ENCODE results near the gene LIN37. TPM values are rescaled to one million over a fixed set of nuclear protein-coding genes. Genes with fewer than 3 reads are reported as not detected.

Gene LIN37
- total and polyA plus RNA-seq, 12 donors: 6.0 to 137 (median 12.5) TPM

GRCh38 chr19:35731779-35732405 lies 16.5 kb upstream of the LIN37 start:
- Histone ChIP-seq H3K27ac (no peak overlapping the region), H3K9me3 (replicated peaks in 1 of 3) (no peaks in the 10 kb centered on the region), H3K36me3 (replicated peaks in 1 of 2) (peaks cover 0 to 93% of the 10 kb centered on the region in 2 donors), H3K27me3 (no peaks in the 10 kb centered on the region), H3K4me1 (replicated peaks in 1 of 2) (peaks cover 7 to 9% of the 10 kb centered on the region in 2 donors), H3K4me3 (no peak overlapping the region)
- WGBS, 4 donors: 82 to 86% (median 85%) methylated on average over 17 to 21 of the region's 21 CpGs
- peak in 1 of 7 donors; percentile 18 for DNase-seq
- TF ChIP-seq POLR2A (IDR thresholded peaks at IDR 0.05): no peak
- no peak for TF ChIP-seq CTCF (IDR thresholded peaks at IDR 0.05)
- intact Hi-C loops (cut with DNase I): no loop called here

DNA sequence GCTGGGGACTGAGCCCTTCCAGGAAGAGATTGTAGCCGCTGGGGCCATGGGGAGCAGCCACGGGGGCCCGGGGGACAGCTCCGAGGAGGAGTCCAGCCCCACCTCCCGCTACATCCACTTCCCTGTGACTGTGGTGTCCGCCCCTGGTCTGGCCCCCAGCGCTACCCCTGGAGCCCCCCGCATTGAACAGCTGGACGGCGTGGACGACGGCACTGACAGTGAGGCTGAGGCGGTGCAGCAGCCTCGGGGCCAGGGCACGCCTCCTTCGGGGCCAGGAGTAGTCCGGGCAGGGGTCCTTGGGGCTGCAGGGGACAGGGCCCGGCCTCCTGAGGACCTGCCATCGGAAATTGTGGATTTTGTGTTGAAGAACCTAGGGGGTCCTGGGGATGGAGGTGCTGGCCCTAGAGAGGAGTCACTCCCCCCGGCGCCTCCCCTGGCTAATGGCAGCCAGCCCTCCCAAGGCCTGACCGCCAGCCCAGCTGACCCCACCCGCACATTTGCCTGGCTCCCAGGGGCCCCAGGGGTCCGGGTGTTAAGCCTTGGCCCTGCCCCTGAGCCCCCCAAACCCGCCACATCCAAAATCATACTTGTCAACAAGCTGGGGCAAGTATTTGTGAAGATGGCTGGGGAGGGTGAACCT lies 15.7 kb upstream of the LIN37 start:
- Histone ChIP-seq H3K4me3 (no peak overlapping the region), H3K9me3 (replicated peaks in 1 of 3) (no peaks in the 10 kb centered on the region), H3K27ac (peak overlapping the region in 3 of 5 donors; percentile 40 to 91 (median 87)), H3K36me3 (replicated peaks in 1 of 2) (peaks cover 0 to 93% of the 10 kb centered on the region in 2 donors), H3K27me3 (no peaks in the 10 kb centered on the region), H3K4me1 (replicated peaks in 1 of 2) (peaks cover 7 to 9% of the 10 kb centered on the region in 2 donors)
- TF ChIP-seq POLR2A (IDR thresholded peaks at IDR 0.05) (no peak), CTCF (IDR thresholded peaks at IDR 0.05) (no peak)
- WGBS, 4 donors: 84 to 100% (median 87%) methylated on average over 1 to 25 of the region's 25 CpGs
- no peak for DNase-seq
- intact Hi-C loops (cut with DNase I): no loop called here

DNA sequence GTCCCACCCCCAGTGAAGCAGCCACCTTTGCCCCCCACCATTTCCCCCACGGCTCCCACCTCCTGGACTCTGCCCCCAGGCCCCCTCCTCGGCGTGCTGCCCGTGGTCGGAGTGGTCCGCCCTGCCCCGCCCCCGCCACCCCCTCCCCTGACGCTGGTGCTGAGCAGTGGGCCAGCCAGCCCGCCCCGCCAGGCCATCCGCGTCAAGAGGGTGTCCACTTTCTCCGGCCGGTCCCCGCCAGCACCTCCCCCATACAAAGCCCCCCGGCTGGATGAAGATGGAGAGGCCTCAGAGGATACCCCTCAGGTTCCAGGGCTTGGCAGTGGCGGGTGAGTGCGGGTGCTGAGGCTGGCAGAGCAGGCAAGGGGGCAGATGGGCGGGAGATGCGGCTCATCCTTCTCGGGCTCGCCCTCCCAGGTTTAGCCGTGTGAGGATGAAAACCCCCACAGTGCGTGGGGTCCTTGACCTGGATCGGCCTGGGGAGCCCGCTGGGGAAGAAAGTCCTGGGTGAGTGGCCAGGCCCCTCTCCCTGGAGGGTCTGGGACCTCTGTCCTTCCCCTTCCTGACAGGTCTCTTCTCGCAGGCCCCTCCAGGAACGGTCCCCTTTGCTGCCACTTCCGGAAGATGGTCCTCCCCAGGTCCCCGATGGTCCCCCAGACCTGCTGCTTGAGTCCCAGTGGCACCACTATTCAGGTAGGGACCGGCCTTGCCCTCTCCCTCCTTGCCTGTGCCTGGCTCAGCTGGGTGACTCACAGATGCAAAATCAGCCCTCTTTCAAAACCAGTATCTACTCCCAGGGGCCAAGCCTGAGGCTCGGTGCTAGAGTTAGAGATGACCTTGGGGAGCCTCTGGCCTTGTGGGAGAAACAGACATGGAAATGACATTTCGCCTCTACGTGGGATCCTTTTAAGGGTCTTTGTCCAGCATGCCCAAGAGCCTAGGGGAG lies 14.9 kb upstream of the LIN37 start:
- 62 to 77% (median 70%) methylated on average over 13 to 35 of the region's 35 CpGs for WGBS, 4 donors
- intact Hi-C loops (cut with DNase I): no loop called here
- H3K4me1 ChIP-seq (replicated peaks in 1 of 2): peaks cover 7 to 9% of the 10 kb centered on the region in 2 donors
- H3K4me3 ChIP-seq: no peak overlapping the region
- peak in 6 of 7 donors; percentile 77 to 85 (median 82) for DNase-seq
- no peaks in the 10 kb centered on the region for H3K9me3 ChIP-seq (replicated peaks in 1 of 3)
- no peak for TF ChIP-seq POLR2A (IDR thresholded peaks at IDR 0.05)
- no peak for TF ChIP-seq CTCF (IDR thresholded peaks at IDR 0.05)
- H3K27ac ChIP-seq: peak overlapping the region; percentile 39 to 91 (median 73)
- no peaks in the 10 kb centered on the region for H3K27me3 ChIP-seq
- H3K36me3 ChIP-seq (replicated peaks in 1 of 2): peaks cover 0 to 93% of the 10 kb centered on the region in 2 donors

DNA sequence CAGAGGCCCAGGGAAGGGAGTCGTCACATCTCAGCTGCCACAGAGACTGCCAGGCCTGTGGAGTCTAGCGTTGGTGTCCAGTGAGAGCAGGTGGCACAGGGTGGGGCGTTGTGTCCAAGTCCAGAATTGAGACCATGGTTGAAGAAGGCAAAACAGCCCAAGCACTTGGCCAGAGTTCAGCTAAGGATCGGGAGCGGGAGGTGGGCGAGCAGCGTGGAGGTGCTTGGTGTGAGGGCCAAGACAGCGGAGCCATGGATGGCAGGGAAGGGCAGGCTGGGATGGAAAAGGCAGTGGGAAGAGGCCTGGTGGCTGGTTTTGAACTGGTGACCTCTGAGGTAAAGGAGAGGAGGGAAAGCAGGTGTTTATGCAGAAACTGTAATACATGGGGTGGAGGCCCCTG lies 14.1 kb upstream of the LIN37 start:
- WGBS, 4 donors: 79 to 83% (median 82%) methylated on average over 8 of the region's 8 CpGs

More for the DNA sequence above, 14.1 kb upstream of the LIN37 start:
- TF ChIP-seq POLR2A (IDR thresholded peaks at IDR 0.05) (no peak), CTCF (IDR thresholded peaks at IDR 0.05) (no peak)
- H3K27ac ChIP-seq: peak overlapping the region; percentile 39 to 91 (median 73)
- H3K9me3 ChIP-seq (replicated peaks in 1 of 3): no peaks in the 10 kb centered on the region
- DNase-seq: peak in 1 of 7 donors; percentile 41
- peaks cover 0 to 93% of the 10 kb centered on the region in 2 donors for H3K36me3 ChIP-seq (replicated peaks in 1 of 2)
- peaks cover 7 to 10% of the 10 kb centered on the region in 2 donors for H3K4me1 ChIP-seq (replicated peaks in 1 of 2)
- no peaks in the 10 kb centered on the region for H3K27me3 ChIP-seq
- H3K4me3 ChIP-seq: no peak overlapping the region
- intact Hi-C loops (cut with DNase I): no loop called here

Data from adrenal gland (tissue), 12 donors.